22Rv1 (cell line): ENCODE data around the gene WDR70.

Experiments used
- H3K27ac ChIP-seq: fragments of 450-650 bp; 2 replicates; pipeline ENCODE4 v1.5.1; 2017
- ZFX ChIP-seq: fragments of 450-650 bp; IDR thresholded peaks from 2 replicates; pipeline ENCODE4 v1.6.1; 2017; ENCODE audit warnings: antibody characterized with exemption, borderline replicate concordance
- TF ChIP-seq, protein P1 (sequence below): fragments of 450-650 bp; IDR thresholded peaks from 2 replicates; pipeline ENCODE4 v1.5.1; 2017; ENCODE audit warnings: mild to moderate bottlenecking

WDR70 gene

GRCh38 chr5:37755581-37755980 is 376.5 kb downstream of the WDR70 start:
- H3K27ac ChIP-seq: no peak overlapping the region
- TF ChIP-seq, protein P1, sequence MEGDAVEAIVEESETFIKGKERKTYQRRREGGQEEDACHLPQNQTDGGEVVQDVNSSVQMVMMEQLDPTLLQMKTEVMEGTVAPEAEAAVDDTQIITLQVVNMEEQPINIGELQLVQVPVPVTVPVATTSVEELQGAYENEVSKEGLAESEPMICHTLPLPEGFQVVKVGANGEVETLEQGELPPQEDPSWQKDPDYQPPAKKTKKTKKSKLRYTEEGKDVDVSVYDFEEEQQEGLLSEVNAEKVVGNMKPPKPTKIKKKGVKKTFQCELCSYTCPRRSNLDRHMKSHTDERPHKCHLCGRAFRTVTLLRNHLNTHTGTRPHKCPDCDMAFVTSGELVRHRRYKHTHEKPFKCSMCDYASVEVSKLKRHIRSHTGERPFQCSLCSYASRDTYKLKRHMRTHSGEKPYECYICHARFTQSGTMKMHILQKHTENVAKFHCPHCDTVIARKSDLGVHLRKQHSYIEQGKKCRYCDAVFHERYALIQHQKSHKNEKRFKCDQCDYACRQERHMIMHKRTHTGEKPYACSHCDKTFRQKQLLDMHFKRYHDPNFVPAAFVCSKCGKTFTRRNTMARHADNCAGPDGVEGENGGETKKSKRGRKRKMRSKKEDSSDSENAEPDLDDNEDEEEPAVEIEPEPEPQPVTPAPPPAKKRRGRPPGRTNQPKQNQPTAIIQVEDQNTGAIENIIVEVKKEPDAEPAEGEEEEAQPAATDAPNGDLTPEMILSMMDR: no peak

DNA sequence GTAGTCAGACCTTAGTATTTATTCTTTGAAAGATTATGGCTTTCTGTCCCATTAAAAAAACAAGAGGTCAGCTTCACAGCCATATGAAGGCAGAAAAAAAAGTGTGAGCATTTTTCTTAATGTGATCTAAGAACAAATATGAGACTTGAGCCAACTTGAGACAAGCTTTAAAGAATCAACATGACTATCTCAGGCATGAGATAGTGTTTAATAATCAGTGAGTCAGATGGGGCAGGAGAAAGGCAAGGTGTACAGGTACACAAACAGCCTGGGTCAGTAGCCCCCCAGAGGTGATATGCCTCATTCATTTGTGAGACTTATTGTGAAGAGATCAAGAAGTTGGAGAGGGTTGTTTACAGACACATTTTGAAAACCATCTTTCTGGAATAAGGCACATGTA is 377.1 kb downstream of the WDR70 start:
- peak overlapping the region; percentile 9; the same call in 1 of the 2 replicates for H3K27ac ChIP-seq
- no peak for TF ChIP-seq ZFX
- TF ChIP-seq, protein P1: no peak

DNA sequence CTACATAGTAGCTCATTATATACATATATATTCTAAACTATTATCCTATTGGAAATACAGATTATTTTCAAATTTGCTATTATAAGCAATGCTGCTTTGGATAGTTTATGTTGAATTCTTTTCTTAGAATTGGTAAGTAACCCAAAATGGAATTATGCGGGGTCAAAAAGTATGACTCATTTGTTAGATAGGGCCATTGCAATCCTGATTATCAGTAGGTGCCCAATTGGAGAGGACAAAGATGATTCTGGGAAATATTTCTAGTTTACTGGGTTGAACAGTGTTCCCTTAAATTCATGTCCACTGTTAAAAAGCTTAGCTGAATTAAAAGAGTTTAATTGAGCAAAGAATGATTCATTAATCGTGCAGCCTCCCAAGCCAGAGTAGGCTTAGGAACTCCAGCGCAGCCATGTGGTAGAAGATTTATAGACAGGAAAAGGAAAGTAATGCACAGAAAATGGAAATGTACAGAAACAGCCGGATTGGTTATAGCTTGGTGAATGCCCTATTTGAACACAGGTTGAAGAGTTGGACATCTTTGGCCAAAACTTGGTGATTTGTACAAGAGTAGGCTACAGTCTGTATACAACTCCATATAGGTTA is 379.0 kb downstream of the WDR70 start:
- no peak for TF ChIP-seq ZFX
- TF ChIP-seq, protein P1: peak; percentile 49
- no peak overlapping the region for H3K27ac ChIP-seq

DNA sequence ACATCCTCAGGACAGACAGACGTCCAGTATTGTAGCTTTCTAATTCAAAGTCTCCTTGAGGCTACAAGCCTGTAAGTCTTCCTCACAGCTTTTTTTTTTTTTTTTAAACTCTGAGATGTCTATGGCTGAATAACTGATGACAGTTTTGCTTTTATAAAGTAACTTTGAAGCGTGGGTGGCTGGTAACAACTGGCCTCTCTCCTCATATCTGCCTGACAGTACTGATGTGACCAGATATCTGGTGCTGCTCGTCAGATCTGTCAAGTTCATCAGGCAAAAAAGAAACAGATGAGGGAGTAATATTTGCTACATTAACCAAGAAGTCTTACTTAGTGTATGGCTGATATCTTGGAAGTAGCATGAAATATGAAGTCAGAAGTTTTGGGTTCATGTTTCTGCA is 388.1 kb downstream of the WDR70 start:
- TF ChIP-seq, protein P1: no peak
- no peak for TF ChIP-seq ZFX
- no peak overlapping the region for H3K27ac ChIP-seq

- TF ChIP-seq, protein P1: no peak
- TF ChIP-seq ZFX: no peak
- H3K27ac ChIP-seq: no peak overlapping the region
These were observed 388.8 kb downstream of the WDR70 start for GRCh38 chr5:37767961-37768360.

DNA sequence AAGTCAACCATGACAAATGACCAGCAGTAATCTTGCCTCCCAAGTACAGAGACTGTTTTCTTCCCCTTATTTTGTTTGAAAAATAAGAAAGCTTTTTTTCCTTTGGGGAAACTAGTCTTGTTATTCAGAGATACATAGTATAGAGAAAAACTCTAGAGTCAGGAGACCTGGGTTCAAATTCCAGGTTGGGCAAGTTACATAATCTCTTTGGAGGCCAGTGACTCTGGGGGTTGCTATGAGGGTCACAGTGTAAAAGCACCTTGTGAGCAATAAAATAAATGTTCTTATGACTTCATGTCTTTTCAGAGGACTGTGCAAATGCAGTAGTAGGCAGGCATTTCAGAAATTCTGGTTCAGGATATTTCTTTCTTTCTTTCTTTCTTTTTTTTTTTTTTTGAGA is 389.3 kb downstream of the WDR70 start:
- no peak overlapping the region for H3K27ac ChIP-seq
- TF ChIP-seq ZFX: no peak
- TF ChIP-seq, protein P1: no peak

- no peak for TF ChIP-seq ZFX
- TF ChIP-seq, protein P1: no peak
- H3K27ac ChIP-seq: no peak overlapping the region
These were observed 390.0 kb downstream of the WDR70 start for GRCh38 chr5:37769108-37769507.
